Ectodermal cell (in vitro differentiated cells): ENCODE measurements around the gene TFF1. TPM values are rescaled to one million over a fixed set of nuclear protein-coding genes. Genes with fewer than 3 reads are reported as not detected.

Experiments
- H3K27ac ChIP-seq: 2 replicates; pipeline ENCODE4 v1.7.0; 2013; ENCODE audit warnings: mild to moderate bottlenecking, low read depth, low read length; ENCODE audit not compliant: insufficient read depth, poor library complexity, severe bottlenecking
- H3K27me3 ChIP-seq: 2 replicates; pipeline ENCODE4 v1.7.0; 2013; ENCODE audit warnings: mild to moderate bottlenecking, low read length; ENCODE audit not compliant: insufficient read depth, control insufficient read depth, poor library complexity, severe bottlenecking
- H3K36me3 ChIP-seq: one replicate; pipeline ENCODE4 v1.7.0; 2013; ENCODE audit warnings: low read length; ENCODE audit not compliant: control insufficient read depth, insufficient read depth
- H3K4me1 ChIP-seq: one replicate; pipeline ENCODE4 v1.7.0; 2013; ENCODE audit warnings: low read length; ENCODE audit not compliant: control insufficient read depth, insufficient read depth
- H3K4me3 ChIP-seq: 2 replicates; pipeline ENCODE4 v1.7.0; 2013; ENCODE audit warnings: low read depth, low read length, control low read depth; ENCODE audit not compliant: insufficient read depth
- H3K9me3 ChIP-seq: 2 replicates; pipeline ENCODE4 v1.7.0; 2013; ENCODE audit warnings: mild to moderate bottlenecking, low read length, moderate library complexity; ENCODE audit not compliant: control insufficient read depth
- WGBS, 2 experiments: methylation state at CpG; one replicate each; pipeline ENCODE4 v1.1.7; 2013; ENCODE audit warnings: missing lambda C conversion rate in 2 of 2; 5-methylcytosine and 5-hydroxymethylcytosine counted together
- polyA plus RNA-seq, 4 experiments: library from polyadenylated mRNA; stranded (reverse); fragments of 50-300 nt; gene quantifications; one replicate each; pipeline ENCODE4 v1.2.3, GENCODE V29; 2013

TFF1 gene
- polyA plus RNA-seq (2013, experiment 1 of 4), result not detected
- polyA plus RNA-seq (2013, experiment 2 of 4), result not detected
- not detected for polyA plus RNA-seq (2013, experiment 3 of 4)
- polyA plus RNA-seq (2013, experiment 4 of 4), result not detected

DNA sequence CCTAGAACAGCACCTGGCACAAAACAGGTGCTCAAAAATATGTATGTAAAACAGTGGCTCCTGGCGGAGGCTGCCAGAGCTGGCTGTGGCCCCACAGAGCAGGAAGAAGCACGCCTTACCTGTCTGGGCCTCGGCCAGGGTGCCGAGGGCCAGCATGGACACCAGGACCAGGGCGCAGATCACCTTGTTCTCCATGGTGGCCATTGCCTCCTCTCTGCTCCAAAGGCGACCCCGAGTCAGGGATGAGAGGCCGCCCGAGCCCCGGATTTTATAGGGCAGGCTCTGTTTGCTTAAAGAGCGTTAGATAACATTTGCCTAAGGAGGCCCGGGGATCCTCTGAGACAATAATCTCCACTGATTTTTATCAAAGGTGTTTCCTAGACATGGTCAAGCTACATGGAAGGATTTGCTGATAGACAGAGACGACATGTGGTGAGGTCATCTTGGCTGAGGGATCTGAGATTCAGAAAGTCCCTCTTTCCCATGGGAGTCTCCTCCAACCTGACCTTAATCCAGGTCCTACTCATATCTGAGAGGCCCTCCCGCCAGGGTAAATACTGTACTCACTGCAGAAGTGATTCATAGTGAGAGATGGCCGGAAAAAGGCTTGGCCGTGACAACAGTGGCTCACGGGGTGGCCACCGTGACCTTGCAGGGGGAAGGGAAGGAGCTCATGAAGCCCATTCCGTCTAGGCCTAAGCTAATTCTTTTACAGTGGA is at the start of gene TFF1:
TFF1 (minus strand) TSS at position 244 of the 719 bp plus-strand sequence; CDS start at position 204, 40 bp downstream.
- 90 to 93% methylated on average over 19 of the region's 19 CpGs for WGBS, 2 experiments

DNA sequence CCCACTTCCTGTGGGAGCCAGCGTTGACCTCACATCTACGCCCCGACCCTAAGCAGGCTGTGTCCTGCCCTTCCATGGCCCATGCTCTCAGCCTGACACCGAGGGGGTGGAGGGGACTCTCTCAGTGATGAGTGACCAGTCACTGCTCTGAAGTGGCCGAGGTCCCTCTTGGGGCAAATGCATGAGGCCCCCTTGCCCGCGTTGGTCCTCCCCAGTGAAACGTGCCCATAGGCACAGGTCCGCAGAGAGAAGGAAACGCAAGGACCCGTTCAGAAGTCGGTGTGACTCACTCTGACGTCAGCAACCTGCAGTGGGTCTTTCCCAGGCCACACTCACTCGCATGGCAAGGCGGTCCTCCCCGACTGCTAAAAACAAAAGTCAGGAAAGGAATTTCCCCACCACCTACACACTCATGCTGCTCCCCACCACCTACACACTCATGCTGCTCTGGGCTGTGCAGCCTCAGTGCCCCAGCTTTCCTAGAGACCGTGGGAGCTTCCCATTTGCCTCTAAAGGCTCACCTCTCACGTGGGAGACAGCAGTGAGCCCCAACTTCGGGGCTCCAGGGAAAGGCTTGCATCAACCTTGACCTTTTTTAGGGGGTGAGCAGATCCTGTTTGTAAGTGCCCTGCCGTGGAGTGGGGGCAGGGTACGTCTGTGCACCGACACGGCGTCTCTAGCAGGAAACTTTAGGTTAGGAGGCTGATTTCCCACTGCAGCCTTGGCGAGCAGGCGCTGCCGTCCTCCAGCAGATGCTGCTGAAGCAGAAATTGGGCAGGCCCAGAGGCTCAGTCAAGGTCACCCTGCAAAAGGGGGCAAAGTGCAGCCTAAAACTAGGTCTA is 48.8 kb upstream of the TFF1 start:
- H3K9me3 ChIP-seq, result no peaks in the 10 kb centered on the region
- peaks cover 4% of the 10 kb centered on the region for H3K4me1 ChIP-seq
- WGBS, 2 experiments, result 68 to 72% methylated on average over 27 of the region's 27 CpGs
- no peaks in the 10 kb centered on the region for H3K36me3 ChIP-seq
- no peak overlapping the region for H3K4me3 ChIP-seq
- H3K27me3 ChIP-seq, result no peaks in the 10 kb centered on the region
- H3K27ac ChIP-seq, result no peak overlapping the region

More for the DNA sequence above, at the start of gene TFF1:
- Histone ChIP-seq H3K4me1 (peaks cover 3% of the 10 kb centered on the region), H3K4me3 (no peak within 1 kb of the TSS), H3K27ac (no peak within 1 kb of the TSS), H3K36me3 (no peaks in the 10 kb centered on the region), H3K27me3 (no peaks in the 10 kb centered on the region), H3K9me3 (no peaks in the 10 kb centered on the region)

DNA sequence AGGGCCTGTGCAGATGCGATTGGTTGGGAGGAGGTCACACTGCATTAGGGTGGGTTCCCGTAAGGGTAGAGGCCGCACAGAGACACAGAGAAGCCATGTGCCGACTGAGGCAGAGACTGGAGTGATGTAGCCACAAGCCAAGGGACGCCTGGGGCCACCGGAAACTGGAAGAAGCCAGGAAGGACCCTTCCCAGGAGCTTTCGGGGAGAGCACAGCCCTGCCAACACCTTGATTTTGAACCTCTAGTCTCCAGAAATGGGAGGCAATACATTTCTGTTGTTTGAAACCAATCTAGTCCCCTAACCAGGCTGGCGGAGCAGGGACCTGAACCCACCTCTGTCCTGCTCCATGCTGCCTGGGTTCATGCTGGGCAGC is 48.2 kb upstream of the TFF1 start:
- Histone ChIP-seq H3K4me3 (no peak overlapping the region), H3K4me1 (peaks cover 8% of the 10 kb centered on the region), H3K36me3 (no peaks in the 10 kb centered on the region), H3K27me3 (no peaks in the 10 kb centered on the region), H3K9me3 (no peaks in the 10 kb centered on the region), H3K27ac (no peak overlapping the region)
- WGBS, 2 experiments, result 92 to 96% methylated on average over 8 of the region's 8 CpGs

DNA sequence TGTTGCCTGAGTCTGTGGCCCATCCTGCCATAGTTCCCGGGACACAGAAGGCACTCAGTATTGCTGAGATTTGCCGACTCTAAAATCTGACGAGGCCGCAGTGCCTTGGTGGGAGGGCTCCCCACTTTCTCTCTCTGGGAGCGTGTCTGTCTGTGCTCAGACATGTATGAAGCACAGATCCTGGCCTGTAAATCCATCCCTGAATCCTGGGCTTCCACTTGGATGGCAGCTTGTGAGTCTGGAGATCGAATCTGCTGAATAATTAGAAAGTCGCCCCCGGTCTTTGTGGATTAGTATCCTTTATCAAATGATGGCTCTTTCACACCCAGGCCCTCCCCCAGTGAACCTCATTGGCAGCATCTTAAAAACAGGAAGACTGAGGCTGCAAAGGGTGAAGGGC is 47.7 kb upstream of the TFF1 start:
- no peaks in the 10 kb centered on the region for H3K36me3 ChIP-seq
- no peak overlapping the region for H3K27ac ChIP-seq
- H3K4me1 ChIP-seq, result peaks cover 8% of the 10 kb centered on the region
- 91 to 95% methylated on average over 8 of the region's 8 CpGs for WGBS, 2 experiments
- no peaks in the 10 kb centered on the region for H3K9me3 ChIP-seq
- H3K27me3 ChIP-seq, result no peaks in the 10 kb centered on the region
- H3K4me3 ChIP-seq, result no peak overlapping the region

DNA sequence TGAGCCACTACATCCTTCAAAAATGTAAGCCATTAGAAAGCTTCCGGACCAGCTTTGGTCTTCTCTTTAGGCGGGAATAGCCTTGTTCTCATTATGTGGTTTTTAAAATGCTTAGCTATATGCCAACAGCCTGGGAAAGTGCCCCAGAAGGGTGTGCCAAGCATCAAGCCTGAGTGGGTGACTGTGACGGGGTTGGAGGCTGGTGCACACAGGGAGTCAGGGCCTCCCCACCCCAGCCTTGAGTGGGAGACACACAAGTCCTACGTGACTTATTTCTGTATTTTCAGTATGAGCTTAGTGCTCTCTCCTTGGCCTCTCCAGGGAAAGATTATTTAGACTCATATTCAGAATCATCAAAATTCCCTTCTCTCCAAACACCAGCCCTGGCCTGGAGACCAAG is 47.2 kb upstream of the TFF1 start:
- H3K27me3 ChIP-seq, result no peaks in the 10 kb centered on the region
- no peak overlapping the region for H3K4me3 ChIP-seq
- WGBS, 2 experiments, result 92 to 93% methylated on average over 4 of the region's 4 CpGs
- peaks cover 8% of the 10 kb centered on the region for H3K4me1 ChIP-seq
- no peaks in the 10 kb centered on the region for H3K36me3 ChIP-seq
- no peaks in the 10 kb centered on the region for H3K9me3 ChIP-seq
- no peak overlapping the region for H3K27ac ChIP-seq

DNA sequence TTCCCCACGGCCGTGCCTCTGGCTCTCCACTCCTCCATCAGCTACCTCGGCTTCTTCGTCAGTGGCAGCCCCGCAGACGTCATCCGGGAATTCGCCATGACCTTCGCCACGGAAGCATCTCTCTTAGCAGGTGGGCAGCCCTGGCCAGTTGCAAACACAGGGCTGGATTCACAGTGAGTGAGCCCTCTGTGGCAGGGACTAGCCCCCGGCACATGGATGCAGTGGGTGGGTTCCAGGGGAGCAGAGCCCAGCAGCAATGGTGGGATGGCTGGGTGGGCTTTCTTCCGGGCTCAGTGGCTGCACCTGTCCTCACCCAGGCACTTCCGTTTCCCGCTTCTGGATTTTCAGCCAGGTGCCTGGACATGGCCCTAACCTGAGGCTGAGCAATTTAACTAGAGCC is 46.8 kb upstream of the TFF1 start:
- WGBS, 2 experiments, result 90 to 91% methylated on average over 14 of the region's 14 CpGs

DNA sequence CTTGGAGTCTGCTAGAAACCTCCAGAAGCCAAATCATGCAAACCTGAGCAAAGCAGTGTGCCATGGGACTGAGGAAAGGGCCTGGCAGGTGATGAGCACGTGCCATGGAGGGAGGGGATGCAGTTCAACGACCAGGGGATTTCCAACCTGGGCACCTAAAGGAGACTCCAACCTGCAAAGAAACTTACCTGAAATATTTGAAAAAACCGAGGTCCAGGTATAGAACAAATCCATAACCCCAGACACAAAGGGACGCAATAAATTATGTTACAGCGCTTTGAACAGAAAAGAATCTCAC is 46.2 kb upstream of the TFF1 start:
- Histone ChIP-seq H3K4me1 (peaks cover 8% of the 10 kb centered on the region), H3K36me3 (no peaks in the 10 kb centered on the region), H3K4me3 (no peak overlapping the region), H3K27me3 (no peaks in the 10 kb centered on the region), H3K9me3 (no peaks in the 10 kb centered on the region), H3K27ac (no peak overlapping the region)
- 88 to 92% methylated on average over 4 to 5 of the region's 5 CpGs for WGBS, 2 experiments

More for the DNA sequence above, 46.8 kb upstream of the TFF1 start:
- Histone ChIP-seq H3K9me3 (no peaks in the 10 kb centered on the region), H3K27ac (no peak overlapping the region), H3K4me1 (peaks cover 8% of the 10 kb centered on the region), H3K4me3 (no peak overlapping the region), H3K36me3 (no peaks in the 10 kb centered on the region), H3K27me3 (no peaks in the 10 kb centered on the region)

DNA sequence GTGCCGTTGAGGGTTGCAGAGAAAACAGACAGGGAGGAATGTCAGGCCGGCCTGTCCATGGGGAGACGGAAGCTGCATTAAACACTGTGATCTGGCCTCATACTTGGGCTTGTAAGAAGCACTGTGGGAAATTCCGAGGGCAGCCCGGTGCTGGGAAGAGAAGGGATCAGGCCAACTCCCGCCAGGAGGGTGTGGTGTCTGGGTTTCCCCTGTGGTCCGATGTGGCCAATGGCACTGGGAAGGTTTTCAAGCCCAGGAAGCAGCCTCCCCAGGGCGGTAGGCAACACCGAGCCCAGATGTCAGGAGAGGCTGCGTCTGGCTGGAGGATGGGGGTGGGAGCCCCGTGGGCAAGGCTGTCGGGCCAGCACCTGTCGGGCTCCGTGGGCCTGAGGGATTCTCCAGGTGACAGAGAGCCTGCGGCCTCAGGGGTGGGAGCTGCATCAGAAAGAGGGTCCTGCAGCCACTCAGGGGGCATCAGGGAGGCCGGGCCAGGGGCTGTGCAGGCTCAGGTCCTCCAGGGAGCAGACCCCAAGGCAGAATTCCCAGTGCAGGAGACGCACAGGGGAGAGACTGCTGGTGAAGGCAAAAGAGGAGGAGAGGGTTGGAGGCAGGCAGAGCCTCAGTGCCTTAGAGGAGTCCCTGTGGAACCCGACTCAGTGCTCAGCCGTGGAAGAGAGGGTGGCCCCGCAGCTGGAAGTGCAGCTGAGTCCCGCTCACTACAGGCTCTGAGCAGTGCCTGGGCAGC is 45.7 kb upstream of the TFF1 start:
- no peak overlapping the region for H3K4me3 ChIP-seq
- WGBS, 2 experiments, result 85 to 87% methylated on average over 21 of the region's 21 CpGs
- H3K27ac ChIP-seq, result no peak overlapping the region
- H3K9me3 ChIP-seq, result no peaks in the 10 kb centered on the region
- no peaks in the 10 kb centered on the region for H3K36me3 ChIP-seq
- H3K4me1 ChIP-seq, result peaks cover 8% of the 10 kb centered on the region
- no peaks in the 10 kb centered on the region for H3K27me3 ChIP-seq

DNA sequence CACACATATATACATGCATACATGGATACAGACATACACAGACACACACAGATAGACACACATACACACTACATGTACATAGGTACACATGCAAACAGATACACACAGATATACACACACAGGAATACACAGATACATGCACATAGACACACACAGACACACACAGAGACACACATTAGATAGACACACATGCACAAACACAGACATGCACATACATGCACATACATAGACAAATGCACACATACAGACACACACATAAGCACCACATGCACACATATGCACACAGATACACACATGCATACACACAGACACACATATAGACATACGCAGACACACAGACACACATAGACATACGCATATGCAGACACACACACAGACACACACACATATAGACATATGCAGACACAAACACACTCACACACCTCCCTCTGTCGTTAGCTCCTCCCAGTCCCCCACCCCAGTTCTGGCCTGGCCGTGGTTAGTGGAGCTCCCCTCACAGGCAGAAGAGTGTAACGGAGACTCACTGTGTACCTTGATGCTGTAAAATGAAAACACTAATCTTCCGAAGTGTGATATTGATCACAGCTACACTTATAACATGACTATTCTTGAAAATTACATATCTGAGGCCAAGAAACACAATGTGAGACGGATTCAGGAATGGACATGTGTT is 45.0 kb upstream of the TFF1 start:
- Histone ChIP-seq H3K36me3 (no peaks in the 10 kb centered on the region), H3K4me1 (peaks cover 8% of the 10 kb centered on the region), H3K9me3 (no peaks in the 10 kb centered on the region), H3K27ac (no peak overlapping the region), H3K27me3 (no peaks in the 10 kb centered on the region), H3K4me3 (no peak overlapping the region)
- WGBS, 2 experiments, result 59 to 73% methylated on average over 6 to 7 of the region's 7 CpGs
